ENCODE data around the gene ODAD2. TPM values are rescaled to one million over a fixed set of nuclear protein-coding genes. Genes with fewer than 3 reads are reported as not detected.
"Not testable (repeated sequence)": the region's sequence is repeated elsewhere in the genome, so short reads cannot be mapped to it uniquely, and the experiment has no call there.

ODAD2 gene
- total RNA-seq, 1 donor from 2014 or later: 1.5 TPM

GRCh38 chr10:27914888-27915287 lies 84.0 kb downstream of the ODAD2 start:
- no peak for DNase-seq (ENCODE audit: extremely low spot score, unreplicated experiment)
- Mint-ChIP-seq H3K27ac (no peak overlapping the region), H3K4me3 (no peak overlapping the region), H3K27me3 (peaks cover 28% of the 10 kb centered on the region), H3K36me3 (no peaks in the 10 kb centered on the region), H3K9me3 (no peaks in the 10 kb centered on the region), H3K4me1 (ENCODE audit: unreplicated experiment) (peaks cover 5% of the 10 kb centered on the region)
- TF ChIP-seq CTCF (conservative IDR thresholded peaks at IDR 0.05): no peak

- no peak overlapping the region for H3K4me3 Mint-ChIP-seq
- peaks cover 36% of the 10 kb centered on the region for H3K27me3 Mint-ChIP-seq
- TF ChIP-seq CTCF (conservative IDR thresholded peaks at IDR 0.05): no peak
- H3K27ac Mint-ChIP-seq: no peak overlapping the region
- no peaks in the 10 kb centered on the region for H3K36me3 Mint-ChIP-seq
- DNase-seq (ENCODE audit: extremely low spot score, unreplicated experiment): no peak
- peaks cover 5% of the 10 kb centered on the region for H3K4me1 Mint-ChIP-seq (ENCODE audit: unreplicated experiment)
- H3K9me3 Mint-ChIP-seq: no peaks in the 10 kb centered on the region
These were observed 86.6 kb downstream of the ODAD2 start for GRCh38 chr10:27912231-27912630.

GRCh38 chr10:27911539-27911938 lies 87.3 kb downstream of the ODAD2 start:
- H3K36me3 Mint-ChIP-seq: no peaks in the 10 kb centered on the region
- TF ChIP-seq CTCF (conservative IDR thresholded peaks at IDR 0.05): no peak
- H3K4me3 Mint-ChIP-seq: no peak overlapping the region
- peaks cover 36% of the 10 kb centered on the region for H3K27me3 Mint-ChIP-seq
- H3K4me1 Mint-ChIP-seq (ENCODE audit: unreplicated experiment): peaks cover 5% of the 10 kb centered on the region
- DNase-seq (ENCODE audit: extremely low spot score, unreplicated experiment): no peak
- H3K9me3 Mint-ChIP-seq: no peaks in the 10 kb centered on the region
- no peak overlapping the region for H3K27ac Mint-ChIP-seq

- TF ChIP-seq CTCF (conservative IDR thresholded peaks at IDR 0.05): no peak
- Mint-ChIP-seq H3K36me3 (no peaks in the 10 kb centered on the region), H3K27me3 (peaks cover 33% of the 10 kb centered on the region), H3K4me1 (ENCODE audit: unreplicated experiment) (peaks cover 5% of the 10 kb centered on the region), H3K27ac (no peak overlapping the region), H3K9me3 (no peaks in the 10 kb centered on the region), H3K4me3 (no peak overlapping the region)
- no peak for DNase-seq (ENCODE audit: extremely low spot score, unreplicated experiment)
These were observed 87.9 kb downstream of the ODAD2 start for GRCh38 chr10:27911011-27911410.

GRCh38 chr10:27908231-27908630 lies 90.6 kb downstream of the ODAD2 start:
- no peak overlapping the region for H3K27ac Mint-ChIP-seq
- H3K4me1 Mint-ChIP-seq (ENCODE audit: unreplicated experiment): peaks cover 5% of the 10 kb centered on the region
- TF ChIP-seq CTCF (conservative IDR thresholded peaks at IDR 0.05): no peak
- H3K9me3 Mint-ChIP-seq: peaks cover 5% of the 10 kb centered on the region
- H3K27me3 Mint-ChIP-seq: peaks cover 31% of the 10 kb centered on the region
- no peak for DNase-seq (ENCODE audit: extremely low spot score, unreplicated experiment)
- no peaks in the 10 kb centered on the region for H3K36me3 Mint-ChIP-seq
- H3K4me3 Mint-ChIP-seq: no peak overlapping the region

GRCh38 chr10:27899485-27899884 lies 99.4 kb downstream of the ODAD2 start:
- H3K27me3 Mint-ChIP-seq: peaks cover 10% of the 10 kb centered on the region
- H3K27ac Mint-ChIP-seq; DNase-seq (ENCODE audit: extremely low spot score, unreplicated experiment); H3K4me3 Mint-ChIP-seq; H3K36me3 Mint-ChIP-seq; H3K4me1 Mint-ChIP-seq (ENCODE audit: unreplicated experiment): not testable (repeated sequence)
- H3K9me3 Mint-ChIP-seq: peaks cover 10% of the 10 kb centered on the region
